Caco-2 (cell line): Measurements from ENCODE around the gene NKAIN2. TPM values are rescaled to one million over a fixed set of nuclear protein-coding genes. Genes with fewer than 3 reads are reported as not detected.

Source experiments
- BruUV-seq: library from RNA; stranded (reverse); fragments of 400-500 nt; replicated peaks from 2 replicates; lab custom pipeline; 2021; lab: Mats Ljungman, UMichigan
- CTCF ChIA-PET: fragments of 300-600 bp; sonication (Branson Sonifier 250); formaldehyde crosslinking; loops from one replicate; lab custom pipeline; 2022; ENCODE audit warnings: antibody characterized with exemption; lab: Charles Lee
- POLR2A ChIA-PET: fragments of 300-600 bp; sonication (Branson Sonifier 250); formaldehyde crosslinking; loops from one replicate; lab custom pipeline; 2022; ENCODE audit warnings: antibody characterized with exemption; lab: Charles Lee
- DNase-seq, 2 experiments: peaks; one replicate each; pipeline versions ENCODE4 v3.0.0 to v3.0.0-alpha.2; 2020 to 2022
- H3K27me3 ChIP-seq: replicated peaks from 2 replicates; pipeline ENCODE4 v1.6.0; 2011; ENCODE audit warnings: low read length; ENCODE audit not compliant: control insufficient read depth, insufficient read depth
- H3K36me3 ChIP-seq: 2 replicates; pipeline ENCODE4 v1.5.1; 2011; ENCODE audit warnings: low read length; ENCODE audit not compliant: control insufficient read depth, insufficient read depth
- H3K4me1 ChIP-seq: fragments of 250-450 bp; sonication (Bioruptor Pico); 2 replicates; pipeline ENCODE4 v1.5.1; 2020; ENCODE audit warnings: mild to moderate bottlenecking
- H3K4me3 ChIP-seq: 2 replicates; pipeline ENCODE4 v1.5.1; 2011; ENCODE audit warnings: low read depth, mild to moderate bottlenecking, control low read depth, low read length
- H3K9me3 ChIP-seq: fragments of 250-450 bp; sonication (Bioruptor Pico); 2 replicates; pipeline ENCODE4 v1.5.1; 2020; ENCODE audit warnings: mild to moderate bottlenecking, moderate library complexity
- H3K27ac Mint-ChIP-seq: one replicate; pipeline ENCODE4 v1.8.0; 2022; ENCODE audit warnings: mixed read lengths; ENCODE audit not compliant: unreplicated experiment
- H3K27me3 Mint-ChIP-seq: one replicate; pipeline ENCODE4 v1.8.0; 2022; ENCODE audit warnings: mixed read lengths; ENCODE audit not compliant: insufficient read depth, unreplicated experiment
- H3K36me3 Mint-ChIP-seq: one replicate; pipeline ENCODE4 v1.8.0; 2022; ENCODE audit warnings: mild to moderate bottlenecking, mixed read lengths; ENCODE audit not compliant: insufficient read depth, unreplicated experiment
- H3K4me1 Mint-ChIP-seq: one replicate; pipeline ENCODE4 v1.8.0; 2022; ENCODE audit warnings: low read depth, mixed read lengths; ENCODE audit not compliant: unreplicated experiment
- H3K4me3 Mint-ChIP-seq: one replicate; pipeline ENCODE4 v1.8.0; 2022; ENCODE audit warnings: mild to moderate bottlenecking, moderate library complexity, mixed read lengths; ENCODE audit not compliant: unreplicated experiment
- H3K9me3 Mint-ChIP-seq: one replicate; pipeline ENCODE4 v1.8.0; 2022; ENCODE audit warnings: mixed read lengths; ENCODE audit not compliant: unreplicated experiment
- CTCF ChIP-seq, 2 experiments: fragments of 200-600 bp in 1 of 2; IDR thresholded peaks; 1 replicate in 1 of 2; 2 replicates in 1 of 2; pipeline versions ENCODE4 v1.5.1 to v1.8.0; 2011 to 2022; ENCODE audit warnings: antibody characterized with exemption in 1 of 2, control low read depth in 1 of 2, inconsistent platforms in 1 of 2, low read depth in 1 of 2, low read length in 1 of 2, mild to moderate bottlenecking in 1 of 2, moderate library complexity in 1 of 2; ENCODE audit not compliant: insufficient read depth in 1 of 2, severe bottlenecking in 1 of 2, unreplicated experiment in 1 of 2
- intact Hi-C: fragments of 100-400 bp; cut with micrococcal nuclease; formaldehyde crosslinking; loops from one replicate; pipeline ENCODE4 v1.10.0; 2022; ENCODE audit not compliant: unreplicated experiment
- total RNA-seq: library from RNA; stranded (reverse); gene quantifications from 2 replicates; pipeline ENCODE4 v1.2.3, GENCODE V29; 2022

NKAIN2 gene
- total RNA-seq, 1 experiment from 2014 or later, result not detected

- Histone ChIP-seq H3K36me3 (no peaks in the 10 kb centered on the region), H3K9me3 (no peaks in the 10 kb centered on the region), H3K4me3 (no peak overlapping the region), H3K27me3 (no peaks in the 10 kb centered on the region), H3K4me1 (no peaks in the 10 kb centered on the region)
- H3K4me3 Mint-ChIP-seq, result no peak overlapping the region
- no peak overlapping the region for H3K27ac Mint-ChIP-seq
- no TSS peak for BruUV-seq
- no peaks in the 10 kb centered on the region for H3K36me3 Mint-ChIP-seq
- no peaks in the 10 kb centered on the region for H3K9me3 Mint-ChIP-seq
- no peaks in the 10 kb centered on the region for H3K4me1 Mint-ChIP-seq
- POLR2A ChIA-PET, result no interaction called here
- no peak for TF ChIP-seq CTCF (IDR thresholded peaks at IDR 0.05; ENCODE audit: insufficient read depth in 1 of 2, low read depth in 1 of 2, low read length in 1 of 2, severe bottlenecking in 1 of 2, unreplicated experiment in 1 of 2)
- CTCF ChIA-PET, result no interaction called here
- intact Hi-C loops, result no loop called here
- H3K27me3 Mint-ChIP-seq, result peaks cover 6% of the 10 kb centered on the region
- no peak for DNase-seq
Observed at GRCh38 chr6:123879749-123880148, 76.1 kb downstream of the NKAIN2 start.

- CTCF ChIA-PET, result no interaction called here
- no peaks in the 10 kb centered on the region for H3K9me3 Mint-ChIP-seq
- intact Hi-C loops, result no loop called here
- no peaks in the 10 kb centered on the region for H3K36me3 Mint-ChIP-seq
- no TSS peak for BruUV-seq
- no peak for TF ChIP-seq CTCF (IDR thresholded peaks at IDR 0.05; ENCODE audit: insufficient read depth in 1 of 2, low read depth in 1 of 2, low read length in 1 of 2, severe bottlenecking in 1 of 2, unreplicated experiment in 1 of 2)
- H3K4me3 Mint-ChIP-seq, result no peak overlapping the region
- peaks cover 5% of the 10 kb centered on the region for H3K27me3 Mint-ChIP-seq
- H3K4me1 Mint-ChIP-seq, result no peaks in the 10 kb centered on the region
- no peak overlapping the region for H3K27ac Mint-ChIP-seq
- POLR2A ChIA-PET, result no interaction called here
- no peaks in the 10 kb centered on the region for H3K4me1 ChIP-seq
- H3K27me3 ChIP-seq, result no peaks in the 10 kb centered on the region
- H3K36me3 ChIP-seq, result no peaks in the 10 kb centered on the region
- no peaks in the 10 kb centered on the region for H3K9me3 ChIP-seq
- no peak for DNase-seq
- H3K4me3 ChIP-seq, result no peak overlapping the region
Observed at GRCh38 chr6:123888771-123889513, 85.3 kb downstream of the NKAIN2 start.

- H3K9me3 ChIP-seq, result no peaks in the 10 kb centered on the region
- no peaks in the 10 kb centered on the region for H3K4me1 ChIP-seq
- Mint-ChIP-seq H3K4me3 (no peak overlapping the region), H3K27ac (no peak overlapping the region), H3K4me1 (no peaks in the 10 kb centered on the region), H3K27me3 (peaks cover 3% of the 10 kb centered on the region), H3K36me3 (no peaks in the 10 kb centered on the region), H3K9me3 (no peaks in the 10 kb centered on the region)
- no peak for TF ChIP-seq CTCF (IDR thresholded peaks at IDR 0.05; ENCODE audit: insufficient read depth in 1 of 2, low read depth in 1 of 2, low read length in 1 of 2, severe bottlenecking in 1 of 2, unreplicated experiment in 1 of 2)
- BruUV-seq, result no TSS peak
- H3K4me3 ChIP-seq, result no peak overlapping the region
- DNase-seq, result no peak
- CTCF ChIA-PET, result no interaction called here
- no peaks in the 10 kb centered on the region for H3K27me3 ChIP-seq
- POLR2A ChIA-PET, result no interaction called here
- intact Hi-C loops, result no loop called here
- H3K36me3 ChIP-seq, result no peaks in the 10 kb centered on the region
Observed at GRCh38 chr6:123895346-123895745, 91.7 kb downstream of the NKAIN2 start.
